ACC112 (cell line): ENCODE results near the gene REPS2.

ENCODE experiments used
- H2AFZ ChIP-seq: fragments of 200-600 bp; sonication (generic); one replicate; pipeline ENCODE4 v1.6.0; 2017; ENCODE audit warnings: antibody characterized with exemption, low read length; ENCODE audit not compliant: unreplicated experiment
- H3K27ac ChIP-seq: fragments of 200-600 bp; sonication (generic); 2 replicates; pipeline ENCODE4 v1.5.1; 2014; ENCODE audit warnings: low read depth, mild to moderate bottlenecking, antibody characterized with exemption, low read length, moderate library complexity
- H3K27me3 ChIP-seq: fragments of 200-600 bp; sonication (generic); 2 replicates; pipeline ENCODE4 v1.6.1; 2014; ENCODE audit warnings: mild to moderate bottlenecking, antibody characterized with exemption, low read length, moderate library complexity, mixed read lengths; ENCODE audit not compliant: insufficient read depth
- H3K36me3 ChIP-seq: fragments of 200-600 bp; sonication (generic); 2 replicates; pipeline ENCODE4 v1.6.1; 2016; ENCODE audit warnings: mild to moderate bottlenecking, antibody characterized with exemption, low read length, moderate library complexity, mixed read lengths; ENCODE audit not compliant: insufficient read depth
- H3K4me1 ChIP-seq: fragments of 200-600 bp; sonication (generic); one replicate; pipeline ENCODE4 v1.6.1; 2016; ENCODE audit warnings: low read length, mixed read lengths; ENCODE audit not compliant: insufficient read depth, unreplicated experiment, control insufficient read depth
- H3K4me3 ChIP-seq: fragments of 200-600 bp; sonication (generic); 2 replicates; pipeline ENCODE4 v1.5.1; 2014; ENCODE audit warnings: mild to moderate bottlenecking, low read depth, low read length
- H3K79me2 ChIP-seq: fragments of 200-600 bp; sonication (generic); one replicate; pipeline ENCODE4 v1.6.0; 2016; ENCODE audit warnings: low read length; ENCODE audit not compliant: control insufficient read depth, unreplicated experiment, insufficient read depth

Gene REPS2

DNA sequence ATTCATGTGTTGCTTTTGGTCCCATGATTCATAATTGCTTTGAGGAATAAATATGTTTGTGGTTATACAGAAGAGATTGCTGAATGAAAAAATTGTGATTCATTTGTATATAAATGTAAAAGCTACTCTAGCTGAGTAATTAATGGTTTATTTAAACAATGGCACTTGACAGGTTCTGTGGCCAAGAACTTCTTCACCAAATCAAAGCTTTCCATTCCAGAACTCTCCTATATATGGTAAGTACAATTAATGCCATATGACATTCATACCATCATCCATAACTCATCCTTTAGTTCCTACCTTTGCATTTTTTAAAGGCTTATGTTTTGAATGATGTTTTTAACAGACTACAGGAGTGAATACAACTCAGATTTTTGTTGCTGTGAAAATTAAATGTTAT, 105.8 kb downstream of the REPS2 start:
- no peaks in the 10 kb centered on the region for H3K27me3 ChIP-seq
- no peaks in the 10 kb centered on the region for H3K36me3 ChIP-seq
- no peaks in the 10 kb centered on the region for H3K79me2 ChIP-seq
- H3K4me3 ChIP-seq, result no peak overlapping the region
- H2AFZ ChIP-seq, result no peak overlapping the region
- H3K4me1 ChIP-seq, result no peaks in the 10 kb centered on the region
- no peak overlapping the region for H3K27ac ChIP-seq

DNA sequence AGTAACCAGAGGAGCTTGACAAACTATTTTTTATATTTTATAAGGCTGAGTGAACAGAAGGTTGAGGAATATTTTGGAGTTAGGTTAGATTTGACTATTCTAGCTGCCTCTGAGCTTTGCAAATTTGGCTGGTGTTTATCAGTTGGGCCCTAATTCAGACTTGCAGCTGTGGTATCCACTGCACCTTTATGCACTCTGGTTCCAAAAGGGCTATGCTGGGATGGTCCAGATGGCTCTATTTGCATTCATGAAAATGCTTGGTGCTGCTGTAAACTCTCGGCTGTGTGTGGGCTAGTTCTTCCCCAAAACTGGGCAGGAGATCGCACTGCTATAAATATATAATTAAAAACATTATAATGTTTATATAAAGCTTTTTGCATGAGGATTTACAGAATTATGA, 106.3 kb downstream of the REPS2 start:
- no peak overlapping the region for H3K27ac ChIP-seq
- no peaks in the 10 kb centered on the region for H3K27me3 ChIP-seq
- no peak overlapping the region for H2AFZ ChIP-seq
- no peaks in the 10 kb centered on the region for H3K36me3 ChIP-seq
- no peaks in the 10 kb centered on the region for H3K4me1 ChIP-seq
- no peaks in the 10 kb centered on the region for H3K79me2 ChIP-seq
- no peak overlapping the region for H3K4me3 ChIP-seq

DNA sequence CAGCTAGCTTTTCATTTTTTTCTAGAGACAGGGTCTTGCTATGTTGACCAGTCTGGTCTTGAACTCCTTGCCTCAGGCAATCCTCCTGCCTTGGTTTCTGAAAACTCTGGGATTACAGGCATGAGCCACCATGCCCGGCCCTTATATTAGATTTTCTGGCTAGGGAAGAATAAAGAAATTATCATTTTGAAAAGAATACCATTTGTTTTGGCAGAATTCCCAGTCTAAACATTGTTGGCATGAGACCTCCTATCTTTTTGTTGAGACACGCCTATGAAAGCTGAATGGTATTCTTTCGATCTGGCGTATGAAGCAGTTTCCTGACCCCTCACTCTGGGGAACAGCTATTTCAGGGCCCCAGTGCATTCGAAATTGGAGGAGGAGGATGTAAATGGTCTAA, 107.0 kb downstream of the REPS2 start:
- Histone ChIP-seq H2AFZ (no peak overlapping the region), H3K4me1 (no peaks in the 10 kb centered on the region), H3K36me3 (no peaks in the 10 kb centered on the region), H3K4me3 (no peak overlapping the region), H3K79me2 (no peaks in the 10 kb centered on the region), H3K27me3 (no peaks in the 10 kb centered on the region), H3K27ac (no peak overlapping the region)

DNA sequence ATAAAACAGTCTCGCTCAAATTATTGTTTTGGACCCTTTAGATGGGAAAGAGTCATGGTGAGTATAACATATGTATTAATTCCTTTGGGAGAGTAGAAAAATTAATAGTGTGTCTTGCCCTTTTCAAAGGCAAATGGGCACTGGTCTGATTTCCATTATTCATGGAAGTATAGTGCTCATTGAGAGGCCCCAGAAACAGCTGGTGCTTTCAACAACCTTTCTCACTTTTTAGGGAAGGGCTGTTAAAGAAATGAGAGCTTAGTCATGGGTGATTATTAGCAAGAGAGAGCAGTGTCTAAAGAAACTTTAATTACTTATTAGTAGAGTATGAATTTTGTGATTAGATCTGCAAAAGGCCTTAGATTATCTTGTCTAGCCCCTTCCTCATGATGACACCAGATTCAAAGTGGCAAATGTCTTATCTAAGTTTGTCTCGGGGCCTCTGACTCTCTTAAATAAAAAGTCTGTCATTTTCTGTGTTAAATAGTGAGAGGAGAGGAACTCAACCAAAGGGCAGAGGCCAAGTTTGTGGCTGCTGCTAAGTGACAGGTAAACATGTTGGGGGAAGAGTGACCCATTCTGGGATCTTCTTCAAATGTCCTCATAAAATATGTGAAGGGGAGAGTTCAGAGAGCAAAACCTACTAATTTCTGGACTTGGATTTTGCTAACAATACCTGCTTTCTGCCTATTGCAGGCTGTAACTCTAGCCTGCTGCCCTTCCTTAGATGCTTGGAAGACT, 110.6 kb downstream of the REPS2 start:
- no peak overlapping the region for H3K27ac ChIP-seq
- no peaks in the 10 kb centered on the region for H3K27me3 ChIP-seq
- no peak overlapping the region for H3K4me3 ChIP-seq

DNA sequence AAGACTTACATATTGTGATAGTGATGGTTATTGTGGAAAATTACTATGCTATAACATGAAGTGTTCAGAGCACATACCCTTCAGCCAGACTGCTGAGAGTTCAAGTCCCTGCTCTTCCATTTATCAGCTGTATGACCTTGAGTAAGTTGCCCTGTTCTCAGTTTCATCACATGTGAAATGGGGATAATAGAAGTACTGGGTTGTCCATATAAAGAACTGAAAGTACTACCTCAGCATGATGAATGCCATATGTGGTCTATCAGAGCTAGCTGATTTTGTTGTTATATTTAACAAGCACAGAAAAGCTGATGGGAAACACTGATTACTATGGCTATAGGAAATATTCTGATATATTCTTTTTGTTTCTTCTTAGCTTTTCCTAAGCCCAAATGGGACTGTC, 115.6 kb downstream of the REPS2 start:
- no peaks in the 10 kb centered on the region for H3K36me3 ChIP-seq
- no peak overlapping the region for H3K27ac ChIP-seq
- no peak overlapping the region for H2AFZ ChIP-seq
- no peak overlapping the region for H3K4me3 ChIP-seq
- H3K27me3 ChIP-seq, result no peaks in the 10 kb centered on the region
- no peaks in the 10 kb centered on the region for H3K4me1 ChIP-seq
- H3K79me2 ChIP-seq, result no peaks in the 10 kb centered on the region

More for the DNA sequence above, 110.6 kb downstream of the REPS2 start:
- no peaks in the 10 kb centered on the region for H3K79me2 ChIP-seq
- no peaks in the 10 kb centered on the region for H3K36me3 ChIP-seq
- no peak overlapping the region for H2AFZ ChIP-seq
- no peaks in the 10 kb centered on the region for H3K4me1 ChIP-seq

DNA sequence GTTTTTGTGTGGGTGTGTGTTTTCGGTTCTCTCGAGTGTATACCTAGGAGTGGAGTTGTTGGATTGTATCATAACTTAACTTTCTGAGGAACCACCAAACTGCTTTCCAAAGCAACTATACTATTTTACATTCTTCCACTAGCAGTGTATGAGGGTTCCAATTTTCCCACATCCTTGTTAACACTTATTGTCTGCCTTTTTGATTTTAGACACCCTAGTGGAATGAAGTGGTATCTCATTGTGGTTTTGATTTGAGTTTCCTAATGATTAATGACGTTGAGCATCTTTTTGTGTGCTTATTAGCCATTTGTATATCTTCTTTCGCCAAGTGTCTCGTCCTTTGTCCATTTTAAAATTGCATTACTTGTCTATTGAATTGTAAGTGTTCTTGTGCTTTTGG, 118.6 kb downstream of the REPS2 start:
- no peaks in the 10 kb centered on the region for H3K4me1 ChIP-seq
- H3K27me3 ChIP-seq, result no peaks in the 10 kb centered on the region
- H3K27ac ChIP-seq, result no peak overlapping the region
- H2AFZ ChIP-seq, result no peak overlapping the region
- no peaks in the 10 kb centered on the region for H3K79me2 ChIP-seq
- H3K36me3 ChIP-seq, result no peaks in the 10 kb centered on the region
- H3K4me3 ChIP-seq, result no peak overlapping the region

DNA sequence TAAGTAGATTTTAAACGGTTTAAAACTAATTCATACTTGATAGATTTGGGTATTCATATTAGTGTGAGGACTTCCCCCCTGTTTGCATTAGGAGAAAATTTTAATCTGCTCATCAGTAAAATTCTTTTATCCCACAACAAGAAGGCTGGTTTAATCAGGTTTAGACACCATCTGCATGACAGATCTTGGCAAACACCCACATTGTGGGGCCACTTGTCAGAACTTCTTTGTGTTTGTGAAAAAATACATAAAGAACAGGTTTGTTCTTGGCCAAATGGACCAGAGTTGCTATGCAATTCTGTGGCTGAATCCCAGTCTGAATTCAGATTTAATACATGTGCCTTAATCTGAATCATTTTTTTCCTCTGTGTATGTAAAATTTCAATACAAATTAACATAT, 121.1 kb downstream of the REPS2 start:
- Histone ChIP-seq H3K27me3 (no peaks in the 10 kb centered on the region), H2AFZ (no peak overlapping the region), H3K79me2 (no peaks in the 10 kb centered on the region), H3K4me3 (no peak overlapping the region), H3K27ac (no peak overlapping the region), H3K4me1 (no peaks in the 10 kb centered on the region), H3K36me3 (no peaks in the 10 kb centered on the region)

DNA sequence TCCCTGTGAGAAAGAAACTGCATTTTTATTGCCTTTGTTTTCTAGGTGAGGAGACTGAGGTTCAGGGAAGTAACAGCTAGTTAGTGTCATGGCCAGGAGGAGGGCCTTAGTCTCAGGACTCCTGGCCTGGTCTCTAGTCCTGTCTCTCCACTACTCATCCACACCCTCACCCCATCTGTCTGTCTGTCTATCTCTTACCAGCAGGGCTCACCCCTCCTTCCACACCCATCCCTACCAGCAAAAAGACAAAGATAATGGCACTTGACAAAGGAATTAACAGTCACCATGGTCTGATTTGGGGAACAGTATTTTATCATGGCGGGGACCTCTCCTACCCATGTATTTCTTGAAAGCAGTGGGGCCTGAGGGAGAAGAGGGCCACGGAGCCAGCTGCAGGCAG, 125.8 kb downstream of the REPS2 start:
- Histone ChIP-seq H3K79me2 (no peaks in the 10 kb centered on the region), H2AFZ (no peak overlapping the region), H3K27ac (no peak overlapping the region), H3K4me1 (no peaks in the 10 kb centered on the region), H3K4me3 (no peak overlapping the region), H3K27me3 (no peaks in the 10 kb centered on the region), H3K36me3 (no peaks in the 10 kb centered on the region)

DNA sequence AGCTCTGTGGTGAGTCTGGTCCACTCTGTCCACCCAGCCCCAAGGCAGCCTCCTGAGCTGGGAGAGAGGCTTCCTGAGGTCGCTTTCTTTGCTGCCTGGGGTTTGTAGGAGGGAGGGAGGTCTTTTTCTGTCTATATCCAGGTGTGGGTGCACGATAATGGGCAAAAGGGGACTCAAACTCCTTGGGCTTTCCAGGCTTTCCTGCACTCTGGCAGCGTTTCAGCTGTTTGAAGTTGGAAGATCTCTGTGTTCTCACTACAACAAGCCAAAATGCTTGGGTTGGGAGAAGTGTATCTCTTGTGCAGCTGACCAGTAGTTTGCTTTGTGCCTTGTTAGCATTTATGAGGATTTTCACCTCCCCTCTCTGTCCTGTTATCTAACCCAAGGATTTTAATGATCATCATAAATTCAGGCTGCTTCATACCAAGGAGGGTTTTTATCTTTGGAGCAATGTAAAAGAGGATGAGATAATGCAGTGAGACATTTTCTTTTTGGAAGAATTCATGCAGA, 126.3 kb downstream of the REPS2 start:
- Histone ChIP-seq H3K4me3 (no peak overlapping the region), H2AFZ (no peak overlapping the region), H3K36me3 (no peaks in the 10 kb centered on the region), H3K27ac (no peak overlapping the region), H3K4me1 (peaks cover 4% of the 10 kb centered on the region), H3K27me3 (no peaks in the 10 kb centered on the region), H3K79me2 (no peaks in the 10 kb centered on the region)

DNA sequence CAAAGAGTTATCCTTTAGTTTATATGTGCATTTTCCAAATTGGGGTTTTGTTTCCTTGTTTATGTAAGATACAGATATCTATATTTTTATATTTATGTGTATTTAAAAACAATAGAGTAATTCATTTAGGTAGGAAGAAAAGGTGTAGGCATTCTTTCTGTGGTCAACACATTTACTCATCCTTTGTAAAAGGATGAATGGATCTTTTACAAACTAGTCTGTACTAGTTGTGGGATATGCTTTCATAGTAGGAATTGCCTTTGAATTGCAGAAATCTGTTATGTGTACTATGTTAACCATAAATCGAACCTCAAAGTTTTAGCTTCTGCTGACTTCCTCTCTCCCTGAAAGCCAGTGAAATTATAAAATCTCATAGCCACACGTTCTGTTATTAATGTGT, 128.5 kb downstream of the REPS2 start:
- no peaks in the 10 kb centered on the region for H3K36me3 ChIP-seq
- H3K79me2 ChIP-seq, result no peaks in the 10 kb centered on the region
- no peaks in the 10 kb centered on the region for H3K27me3 ChIP-seq
- no peak overlapping the region for H3K4me3 ChIP-seq
- peaks cover 20% of the 10 kb centered on the region for H3K4me1 ChIP-seq
- no peak overlapping the region for H2AFZ ChIP-seq
- H3K27ac ChIP-seq, result no peak overlapping the region

DNA sequence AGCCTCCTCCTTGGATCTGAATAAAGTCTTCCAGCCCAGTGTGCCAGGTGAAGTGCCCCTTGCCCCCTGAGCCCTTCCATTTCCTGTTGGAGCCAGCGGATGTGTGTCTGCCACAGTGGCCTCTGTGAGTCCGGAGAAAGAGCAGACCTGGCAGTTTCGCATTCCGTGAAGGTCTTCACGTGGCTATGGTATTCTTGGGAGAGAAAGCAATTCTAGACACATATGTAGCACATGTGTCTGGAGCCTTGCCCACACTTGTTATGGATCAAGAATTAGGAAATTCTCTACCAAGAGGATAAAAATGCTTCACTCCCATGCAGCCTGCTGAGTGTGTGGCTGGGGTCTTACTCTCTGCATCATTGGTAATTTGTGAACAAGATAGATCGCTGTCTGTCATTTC, 130.9 kb downstream of the REPS2 start:
- no peak overlapping the region for H3K4me3 ChIP-seq
- no peak overlapping the region for H3K27ac ChIP-seq
- H2AFZ ChIP-seq, result no peak overlapping the region

More for the DNA sequence above, 130.9 kb downstream of the REPS2 start:
- Histone ChIP-seq H3K36me3 (no peaks in the 10 kb centered on the region), H3K4me1 (peaks cover 20% of the 10 kb centered on the region), H3K79me2 (no peaks in the 10 kb centered on the region), H3K27me3 (no peaks in the 10 kb centered on the region)
